K562 (cell line): Measurements from ENCODE around the gene CLCN6. TPM values are rescaled to one million over a fixed set of nuclear protein-coding genes. Genes with fewer than 3 reads are reported as not detected.

Source experiments
- BRD9 ChIP-seq: fragments of 450-650 bp; IDR thresholded peaks from 2 replicates; pipeline ENCODE4 v1.6.1; 2018; ENCODE audit warnings: low read depth; ENCODE audit not compliant: partially characterized antibody
- CAMTA2 ChIP-seq: fragments of 250-450 bp; sonication (Bioruptor Pico); conservative IDR thresholded peaks from 2 replicates; pipeline ENCODE4 v1.5.1; 2022
- CHD2 ChIP-seq: IDR thresholded peaks from 2 replicates; pipeline ENCODE4 v1.6.1; 2011; ENCODE audit warnings: low read depth, low read length
- ETV1 ChIP-seq: fragments of 450-650 bp; conservative IDR thresholded peaks from 2 replicates; pipeline ENCODE4 v1.6.1; 2016; ENCODE audit warnings: missing genetic modification characterization, control low read depth, low read depth, missing compliant biosample characterization
- FOS ChIP-seq: IDR thresholded peaks from 3 replicates; pipeline ENCODE4 v1.6.1; 2011; ENCODE audit not compliant: insufficient read length; ENCODE audit errors: extremely low read depth
- FOSL1 ChIP-seq: fragments of 200-800 bp; sonication (Bioruptor generic); conservative IDR thresholded peaks from 2 replicates; pipeline ENCODE4 v1.6.1; 2016; ENCODE audit warnings: missing genetic modification characterization, missing compliant biosample characterization
- HOXB6 ChIP-seq: fragments of 250-450 bp; sonication (Bioruptor Pico); IDR thresholded peaks from 2 replicates; pipeline ENCODE4 v1.5.1; 2022; ENCODE audit warnings: mild to moderate bottlenecking, borderline replicate concordance
- MAFK ChIP-seq: IDR thresholded peaks from 2 replicates; pipeline ENCODE4 v1.6.1; 2011; ENCODE audit warnings: low read length, improper control_type of control experiment
- MTA3 ChIP-seq: fragments of 450-650 bp; formaldehyde crosslinking; IDR thresholded peaks from 2 replicates; pipeline ENCODE4 v1.6.1; 2017; ENCODE audit warnings: mild to moderate bottlenecking, borderline replicate concordance
- PHB ChIP-seq: fragments of 250-450 bp; sonication (Bioruptor Pico); IDR thresholded peaks from 2 replicates; pipeline ENCODE4 v1.5.0; 2021
- PHF8 ChIP-seq: fragments of 200-600 bp; sonication (generic); IDR thresholded peaks from 2 replicates; pipeline ENCODE4 v1.6.1; 2012; ENCODE audit warnings: mixed run types, mild to moderate bottlenecking, inconsistent platforms, low read length, moderate library complexity, borderline replicate concordance
- POLR2AphosphoS5 ChIP-seq: IDR thresholded peaks from 2 replicates; pipeline ENCODE4 v1.6.1; 2011; ENCODE audit warnings: mild to moderate bottlenecking, low read depth, low read length, moderate library complexity; ENCODE audit not compliant: control insufficient read depth, insufficient read depth
- RBBP5 ChIP-seq: fragments of 200-600 bp; sonication (generic); IDR thresholded peaks from 2 replicates; pipeline ENCODE4 v1.6.1; 2012; ENCODE audit warnings: borderline replicate concordance, mild to moderate bottlenecking, low read length, control low read depth, inconsistent platforms; ENCODE audit not compliant: insufficient read depth, poor library complexity, severe bottlenecking
- RFX7 ChIP-seq: fragments of 250-450 bp; sonication (Bioruptor Pico); IDR thresholded peaks from 2 replicates; pipeline ENCODE4 v1.5.1; 2021; ENCODE audit warnings: mild to moderate bottlenecking
- SMARCC2 ChIP-seq: fragments of 450-650 bp; IDR thresholded peaks from 2 replicates; pipeline ENCODE4 v1.6.1; 2017; ENCODE audit warnings: antibody characterized with exemption, moderate library complexity, mild to moderate bottlenecking, low read depth
- SP1 ChIP-seq: sonication (generic); formaldehyde crosslinking; IDR thresholded peaks from 2 replicates; pipeline ENCODE4 v1.8.1; 2022; ENCODE audit warnings: mild to moderate bottlenecking, missing genetic modification reagents
- SPI1 ChIP-seq: IDR thresholded peaks from 2 replicates; pipeline ENCODE4 v1.6.1; 2011; ENCODE audit warnings: low read depth, low read length, control low read depth, borderline replicate concordance
- THRAP3 ChIP-seq: fragments of 450-650 bp; IDR thresholded peaks from 2 replicates; pipeline ENCODE4 v1.6.1; 2016; ENCODE audit warnings: mild to moderate bottlenecking, inconsistent platforms, borderline replicate concordance
- TRIM24 ChIP-seq, 2 experiments: fragments of 450-650 bp; IDR thresholded peaks; 2 replicates each; pipeline ENCODE4 v1.6.1; 2016
- ZC3H11A ChIP-seq: IDR thresholded peaks from 2 replicates; pipeline ENCODE4 v1.6.1; 2012; ENCODE audit warnings: low read depth, low read length, improper control_type of control experiment
- ZNF507 ChIP-seq: conservative IDR thresholded peaks from 2 replicates; pipeline ENCODE4 v1.6.1; 2017; ENCODE audit warnings: missing genetic modification characterization, missing compliant biosample characterization
- ZNF586 ChIP-seq: fragments of 450-650 bp; formaldehyde crosslinking; conservative IDR thresholded peaks from 2 replicates; pipeline ENCODE4 v1.4.0; 2020; ENCODE audit warnings: mild to moderate bottlenecking, moderate library complexity
- ZNF696 ChIP-seq: fragments of 250-450 bp; sonication (Bioruptor Pico); conservative IDR thresholded peaks from 2 replicates; pipeline ENCODE4 v1.4.0; 2020; ENCODE audit warnings: mild to moderate bottlenecking, moderate library complexity
- ZNF76 ChIP-seq: fragments of 250-450 bp; sonication (Bioruptor Pico); IDR thresholded peaks from 2 replicates; pipeline ENCODE4 v1.4.0; 2020; ENCODE audit warnings: mild to moderate bottlenecking, moderate library complexity, borderline replicate concordance
- ZNF785 ChIP-seq: fragments of 250-450 bp; sonication (Bioruptor Pico); IDR thresholded peaks from 2 replicates; pipeline ENCODE4 v1.4.0; 2020; ENCODE audit warnings: mild to moderate bottlenecking
- polyA plus RNA-seq, 8 experiments: library from polyadenylated mRNA; depleted of rRNA in 4 of 8; stranded (reverse) in 5 of 8; unstranded in 3 of 8; fragments of >200 nt; fragmentation: Nextera tagmentation in 2 of 8; fragmentation: Illumina TruSeq in 1 of 8; extraction: Ambion mirVana in 2 of 8; extraction: Trizol in 1 of 8; gene quantifications; 2 replicates each; pipeline versions ENCODE4 v1.2.1 to v1.2.3, GENCODE V29; 2011 to 2014; ENCODE audit warnings: inconsistent platforms in 1 of 8, missing spikeins in 1 of 8
- total RNA-seq, 7 experiments: library from RNA; depleted of rRNA in 6 of 7; stranded (reverse); fragments of >200 nt in 6 of 7; fragmentation: Illumina TruSeq in 2 of 7; extraction: Trizol in 2 of 7; gene quantifications; 2 replicates each; pipeline versions ENCODE4 v1.2.1 to v1.2.3, GENCODE V29; 2011 to 2021; ENCODE audit warnings: low replicate concordance in 1 of 7
- TF ChIP-seq, protein P1 (sequence below): fragments of 250-450 bp; sonication (Bioruptor Pico); IDR thresholded peaks from 2 replicates; pipeline ENCODE4 v1.8.0; 2021; ENCODE audit warnings: borderline replicate concordance, mild to moderate bottlenecking, moderate library complexity; ENCODE audit not compliant: poor library complexity, severe bottlenecking
- TF ChIP-seq, protein P2 (sequence below): fragments of 450-650 bp; IDR thresholded peaks from 2 replicates; pipeline ENCODE4 v1.6.1; 2016
- TF ChIP-seq, protein P3 (sequence below): sonication (generic); formaldehyde crosslinking; IDR thresholded peaks from 2 replicates; pipeline ENCODE4 v1.8.0; 2022; ENCODE audit warnings: mild to moderate bottlenecking, missing genetic modification reagents

Gene CLCN6
- total and polyA plus RNA-seq, 9 of the 15 experiments (the other 6 are each of a cell fraction or from before 2014, with no cell fraction given): 2.0 to 21.8 (median 13.6) TPM

DNA sequence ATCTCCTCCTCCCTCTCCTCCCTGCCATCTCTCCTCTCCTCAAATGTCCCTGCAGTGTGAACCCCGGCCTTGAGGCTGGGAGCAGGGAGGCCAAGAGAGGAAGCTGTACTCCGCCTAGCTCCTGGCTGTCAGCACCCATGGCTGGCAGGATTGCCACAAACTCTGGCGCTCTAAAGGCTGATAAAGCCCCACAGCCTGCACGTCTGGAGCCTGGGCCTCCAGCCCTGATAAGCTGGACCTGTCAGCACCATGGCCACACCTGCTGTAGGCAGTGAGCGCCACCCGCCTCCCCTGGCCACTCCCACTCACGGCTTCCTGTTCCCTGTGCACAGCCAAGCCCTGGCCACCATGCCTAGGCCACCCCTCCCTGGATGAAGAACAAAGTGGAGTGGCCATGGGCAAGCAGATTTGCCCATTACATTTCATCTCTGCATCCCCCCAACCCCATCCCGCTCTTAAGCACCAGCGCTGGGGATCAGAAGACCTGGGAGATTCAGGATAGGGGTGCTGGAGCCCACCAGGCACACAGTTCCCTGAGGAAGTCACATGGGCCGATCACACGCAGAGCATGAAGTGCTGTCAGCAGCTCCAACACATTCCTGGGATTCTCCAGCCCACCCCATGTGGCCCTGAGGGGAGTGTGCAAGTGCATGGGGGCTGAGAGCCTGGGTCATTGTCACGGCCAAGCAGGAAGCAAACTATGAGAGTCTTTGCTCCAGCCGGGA lies 77.0 kb downstream of the CLCN6 start (continued):
- TF ChIP-seq, protein P1, sequence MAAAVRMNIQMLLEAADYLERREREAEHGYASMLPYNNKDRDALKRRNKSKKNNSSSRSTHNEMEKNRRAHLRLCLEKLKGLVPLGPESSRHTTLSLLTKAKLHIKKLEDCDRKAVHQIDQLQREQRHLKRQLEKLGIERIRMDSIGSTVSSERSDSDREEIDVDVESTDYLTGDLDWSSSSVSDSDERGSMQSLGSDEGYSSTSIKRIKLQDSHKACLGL: no peak
- TF ChIP-seq ETV1 (tag) (peak; percentile 76), ZNF76 (CRISPR knock-in tag) (peak; percentile 74), RFX7 (CRISPR knock-in tag) (no peak), HOXB6 (CRISPR knock-in tag) (no peak), MTA3 (peak; percentile 91), ZC3H11A (no peak), FOS (no peak), POLR2AphosphoS5 (peak; percentile 97), RBBP5 (no peak), MAFK (no peak), SPI1 (peak; percentile 83), SMARCC2 (peak; percentile 57; the same call in 1 of the 2 replicates), TRIM24 (IDR thresholded peaks at IDR 0.05) (peak; percentile 93 to 95), CHD2 (no peak), CAMTA2 (no peak), ZNF507 (no peak), SP1 (peak; percentile 76), BRD9 (no peak), PHF8 (peak; percentile 32; the same call in 1 of the 2 replicates), ZNF586 (CRISPR knock-in tag) (no peak), FOSL1 (tag) (no peak), PHB (CRISPR knock-in tag) (no peak), THRAP3 (no peak), ZNF785 (no peak), ZNF696 (no peak)
- TF ChIP-seq, protein P2, sequence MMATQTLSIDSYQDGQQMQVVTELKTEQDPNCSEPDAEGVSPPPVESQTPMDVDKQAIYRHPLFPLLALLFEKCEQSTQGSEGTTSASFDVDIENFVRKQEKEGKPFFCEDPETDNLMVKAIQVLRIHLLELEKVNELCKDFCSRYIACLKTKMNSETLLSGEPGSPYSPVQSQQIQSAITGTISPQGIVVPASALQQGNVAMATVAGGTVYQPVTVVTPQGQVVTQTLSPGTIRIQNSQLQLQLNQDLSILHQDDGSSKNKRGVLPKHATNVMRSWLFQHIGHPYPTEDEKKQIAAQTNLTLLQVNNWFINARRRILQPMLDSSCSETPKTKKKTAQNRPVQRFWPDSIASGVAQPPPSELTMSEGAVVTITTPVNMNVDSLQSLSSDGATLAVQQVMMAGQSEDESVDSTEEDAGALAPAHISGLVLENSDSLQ: peak; percentile 90
- TF ChIP-seq, protein P3, sequence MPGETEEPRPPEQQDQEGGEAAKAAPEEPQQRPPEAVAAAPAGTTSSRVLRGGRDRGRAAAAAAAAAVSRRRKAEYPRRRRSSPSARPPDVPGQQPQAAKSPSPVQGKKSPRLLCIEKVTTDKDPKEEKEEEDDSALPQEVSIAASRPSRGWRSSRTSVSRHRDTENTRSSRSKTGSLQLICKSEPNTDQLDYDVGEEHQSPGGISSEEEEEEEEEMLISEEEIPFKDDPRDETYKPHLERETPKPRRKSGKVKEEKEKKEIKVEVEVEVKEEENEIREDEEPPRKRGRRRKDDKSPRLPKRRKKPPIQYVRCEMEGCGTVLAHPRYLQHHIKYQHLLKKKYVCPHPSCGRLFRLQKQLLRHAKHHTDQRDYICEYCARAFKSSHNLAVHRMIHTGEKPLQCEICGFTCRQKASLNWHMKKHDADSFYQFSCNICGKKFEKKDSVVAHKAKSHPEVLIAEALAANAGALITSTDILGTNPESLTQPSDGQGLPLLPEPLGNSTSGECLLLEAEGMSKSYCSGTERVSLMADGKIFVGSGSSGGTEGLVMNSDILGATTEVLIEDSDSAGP (CRISPR knock-in tag): no peak
